GM11168 (cell line): ENCODE data around the gene SDHAF1.

Source experiments
- in situ Hi-C: fragments of 300-500 bp; cut with MboI; formaldehyde crosslinking; loops from one replicate; pipeline ENCODE4 v1.12.0; 2022; ENCODE audit warnings: low sequenced_read_pairs; ENCODE audit not compliant: unreplicated experiment

SDHAF1 gene

GRCh38 chr19:35986664-35987570, 8.1 kb upstream of the SDHAF1 start:
- in situ Hi-C loops, result no loop called here

GRCh38 chr19:35987571-35987896, 7.5 kb upstream of the SDHAF1 start:
- in situ Hi-C loops, result no loop called here

DNA sequence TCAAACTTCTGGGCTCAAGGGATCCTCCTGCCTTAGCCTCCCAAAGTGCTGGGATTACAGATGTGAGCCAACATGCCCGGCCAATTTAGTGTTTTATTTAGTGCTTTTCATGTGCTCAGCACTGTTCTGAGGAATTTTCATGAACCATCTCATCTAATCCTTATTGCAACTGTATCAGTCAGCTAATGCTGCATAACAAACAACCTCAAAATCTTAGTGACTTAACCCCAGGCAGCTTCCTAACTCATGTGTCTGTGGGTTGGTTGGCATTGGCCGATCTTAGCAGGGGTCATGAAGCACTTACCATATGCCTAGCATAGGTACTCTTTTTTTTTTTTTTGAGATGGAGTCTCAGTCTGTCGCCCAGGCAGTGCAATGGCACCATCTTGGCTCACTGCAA, 6.2 kb upstream of the SDHAF1 start:
- in situ Hi-C loops, result no loop called here

- in situ Hi-C loops, result no loop called here
These were observed 4.8 kb upstream of the SDHAF1 start for GRCh38 chr19:35990156-35990555.

- in situ Hi-C loops, result no loop called here
These were observed 3.9 kb upstream of the SDHAF1 start for GRCh38 chr19:35990771-35991730.

DNA sequence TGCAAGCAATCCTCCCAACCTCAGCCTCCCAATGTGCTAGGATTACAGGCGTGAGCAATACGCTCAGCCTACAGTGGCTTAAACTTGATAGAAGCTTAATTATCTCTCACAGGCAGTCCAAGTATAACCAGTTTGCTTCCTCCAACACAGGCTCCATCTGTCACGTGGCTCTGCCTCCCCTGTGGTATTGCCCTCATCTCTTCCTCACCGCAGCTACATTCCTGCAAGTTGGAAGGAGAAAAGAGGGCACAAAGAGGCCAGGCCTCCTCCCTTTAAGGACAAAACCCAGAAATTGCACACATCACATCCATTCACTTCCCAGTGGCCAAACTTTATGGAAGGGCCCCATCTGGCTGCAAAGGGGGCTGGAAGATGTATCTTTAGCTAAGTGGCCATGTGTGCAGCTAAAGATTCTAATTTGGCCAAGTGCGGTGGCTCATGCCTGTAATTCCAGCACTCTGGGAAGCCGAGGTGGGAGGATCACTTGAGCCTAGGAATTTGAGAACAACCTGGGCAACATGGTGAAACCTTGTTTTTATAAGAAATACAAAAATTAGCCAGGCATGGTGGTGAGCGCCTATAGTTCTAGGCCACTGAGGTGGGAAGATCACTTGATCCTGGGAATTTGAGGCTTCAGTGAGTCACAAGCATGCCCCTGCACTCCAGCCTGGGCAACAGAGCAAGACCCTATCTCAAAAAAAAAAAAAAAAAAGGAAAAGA, 3.1 kb upstream of the SDHAF1 start:
- in situ Hi-C loops, result no loop called here

GRCh38 chr19:35992907-35993765, 1.9 kb upstream of the SDHAF1 start:
- in situ Hi-C loops, result no loop called here

DNA sequence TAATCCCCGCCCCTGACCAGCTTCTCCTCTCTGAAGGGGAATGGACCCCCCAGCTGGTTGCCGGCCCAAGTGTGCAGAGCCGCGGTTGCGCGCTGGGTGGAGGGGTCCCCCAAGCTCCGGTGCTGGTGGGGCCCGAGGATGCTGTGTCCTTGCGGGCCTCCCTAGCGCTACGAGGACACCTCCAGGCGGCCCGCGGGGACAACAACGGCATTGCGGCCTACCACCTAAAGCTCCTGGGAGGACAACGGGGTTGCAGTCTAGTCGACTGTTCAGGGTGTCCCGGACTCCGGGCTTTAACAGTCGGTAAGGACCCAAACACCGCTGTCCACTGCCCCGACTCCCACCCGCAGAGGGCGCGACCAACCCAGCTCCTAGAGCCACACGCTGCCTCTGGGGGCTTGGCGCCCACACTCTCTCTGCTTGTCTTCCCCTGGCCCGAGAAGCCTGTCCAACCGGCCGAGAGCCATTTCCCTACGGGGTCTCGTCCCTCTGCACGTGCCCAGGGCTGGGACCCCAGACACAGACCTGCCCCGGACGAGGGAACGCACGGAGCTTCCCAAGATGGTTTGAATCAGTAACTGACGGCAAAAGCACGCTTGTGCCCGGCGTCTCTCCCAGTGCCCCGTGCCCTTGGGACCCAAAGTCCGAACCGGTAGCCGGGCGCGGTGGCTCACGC, 927 bp upstream of the SDHAF1 start:
- in situ Hi-C loops, result no loop called here

- in situ Hi-C loops, result no loop called here
These were observed 1.8 kb downstream of the SDHAF1 start for GRCh38 chr19:35996777-35997176.

- in situ Hi-C loops, result no loop called here
These were observed 6.6 kb downstream of the SDHAF1 start for GRCh38 chr19:36001605-36002004.

GRCh38 chr19:36003284-36003683, 8.3 kb downstream of the SDHAF1 start:
- in situ Hi-C loops, result no loop called here

DNA sequence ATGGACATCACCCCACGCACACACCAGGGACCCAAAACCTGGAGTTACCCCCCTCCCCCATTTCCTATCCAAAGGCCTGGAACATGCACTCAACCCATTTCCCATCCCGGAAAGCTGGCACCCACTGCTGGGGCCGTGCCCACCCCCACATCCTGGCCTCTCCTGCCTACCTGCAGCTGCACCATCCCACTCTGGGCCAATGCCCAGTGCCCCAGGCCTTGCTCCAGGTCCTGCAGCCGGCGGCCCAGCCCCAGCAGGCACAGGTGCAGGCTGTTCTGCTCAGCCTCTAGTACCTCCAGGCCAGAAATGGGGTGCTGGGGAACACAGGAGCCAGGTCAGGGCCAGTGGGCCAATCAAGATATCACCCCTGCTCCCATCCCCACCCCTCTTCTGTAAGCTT, 12.0 kb downstream of the SDHAF1 start:
- in situ Hi-C loops, result no loop called here

GRCh38 chr19:36008336-36008978, 13.5 kb downstream of the SDHAF1 start, which contains the start of gene SYNE4:
SYNE4 (minus strand) TSS chr19:36008813; CDS start chr19:36008681, 132 bp downstream.
- in situ Hi-C loops, result no loop called here

DNA sequence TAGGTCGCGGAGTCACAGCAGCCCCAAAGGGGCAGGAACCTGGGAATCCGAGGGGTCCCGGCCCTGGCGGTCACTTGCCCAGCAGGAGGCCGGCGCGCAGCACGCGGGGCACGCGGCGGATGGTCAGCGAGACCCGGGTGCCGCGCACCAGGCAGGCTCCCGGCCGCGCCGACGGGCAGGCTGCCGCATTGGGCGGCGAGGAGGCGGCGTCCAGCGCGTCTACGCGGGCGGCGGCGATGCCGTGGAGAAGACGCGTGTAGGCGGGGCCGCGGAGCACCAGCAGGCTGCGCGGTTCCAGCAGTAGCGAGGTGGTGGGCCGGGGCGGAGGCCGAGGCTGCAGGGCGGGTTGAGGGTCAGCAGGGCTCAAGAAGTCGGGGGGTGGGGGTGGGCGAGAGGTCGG, 14.2 kb downstream of the SDHAF1 start:
- in situ Hi-C loops, result no loop called here

DNA sequence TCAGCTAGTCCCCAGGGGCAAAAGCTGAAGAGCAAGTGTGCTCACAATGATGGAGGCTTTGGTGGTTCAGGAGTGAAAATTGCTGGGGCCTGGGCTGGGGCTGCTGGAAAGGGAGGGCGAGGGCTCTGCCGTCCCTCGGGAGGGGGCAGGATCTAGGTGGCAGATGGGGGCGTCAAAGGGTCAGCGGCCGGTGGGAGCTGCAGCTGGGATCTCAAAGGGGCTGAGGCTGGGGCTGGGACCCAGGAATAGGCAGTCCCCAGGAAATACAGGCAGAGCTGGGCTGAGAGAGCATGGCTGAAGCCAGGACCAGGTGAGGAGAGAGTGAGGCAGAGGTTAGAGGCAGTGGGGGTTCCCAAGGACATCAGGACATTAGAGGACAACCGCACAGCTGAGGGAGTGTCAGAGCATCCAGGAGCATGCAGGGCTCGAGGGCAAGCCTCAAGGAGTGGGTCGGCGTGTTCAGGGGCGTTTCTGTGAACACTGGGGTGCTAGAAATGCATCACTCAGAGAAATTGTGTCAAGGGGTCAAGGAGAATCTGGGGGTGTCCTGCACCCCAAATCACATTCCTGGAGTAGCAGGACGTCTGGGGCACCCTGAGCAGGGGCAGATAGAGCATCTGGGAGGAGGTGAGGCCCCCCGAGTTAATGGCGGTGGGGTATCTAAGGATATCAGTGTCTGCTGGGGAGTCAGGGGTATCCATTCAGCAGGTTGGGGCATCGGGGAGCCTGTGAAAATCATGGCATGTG, 14.8 kb downstream of the SDHAF1 start:
- in situ Hi-C loops, result no loop called here

GRCh38 chr19:36010402-36010801, 15.4 kb downstream of the SDHAF1 start:
- in situ Hi-C loops, result no loop called here

- in situ Hi-C loops, result no loop called here
These were observed 18.5 kb downstream of the SDHAF1 start for GRCh38 chr19:36013280-36014011.
